ENCODE results near the gene TBC1D22A.
"Not testable (repeated sequence)": the region's sequence is repeated elsewhere in the genome, so short reads cannot be mapped to it uniquely, and the experiment has no call there.

TBC1D22A gene

GRCh38 chr22:46813816-46814597 is 51.6 kb downstream of the TBC1D22A start:
- DNase-seq (ENCODE audit: low spot score) = no peak

DNA sequence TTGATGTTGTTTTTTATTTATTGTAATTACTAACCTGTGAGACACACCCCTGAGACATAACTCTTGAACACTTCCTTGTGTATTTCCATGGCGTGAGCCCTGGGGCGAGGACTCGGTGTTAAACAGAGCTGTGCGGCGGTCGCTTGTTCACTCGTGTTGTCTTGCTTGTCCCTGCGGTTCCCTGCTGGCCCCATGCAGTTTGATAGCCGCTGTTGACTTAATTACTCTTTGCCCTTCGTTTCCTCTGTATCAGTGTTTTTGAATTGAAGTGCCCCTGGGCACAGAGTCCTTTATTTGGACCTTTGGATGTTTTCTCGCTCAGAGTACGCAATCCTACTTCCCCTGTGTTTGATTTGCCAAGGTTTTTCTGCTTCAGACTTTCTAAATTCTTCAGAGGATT is 52.7 kb downstream of the TBC1D22A start:
- DNase-seq (ENCODE audit: low spot score) = no peak

DNA sequence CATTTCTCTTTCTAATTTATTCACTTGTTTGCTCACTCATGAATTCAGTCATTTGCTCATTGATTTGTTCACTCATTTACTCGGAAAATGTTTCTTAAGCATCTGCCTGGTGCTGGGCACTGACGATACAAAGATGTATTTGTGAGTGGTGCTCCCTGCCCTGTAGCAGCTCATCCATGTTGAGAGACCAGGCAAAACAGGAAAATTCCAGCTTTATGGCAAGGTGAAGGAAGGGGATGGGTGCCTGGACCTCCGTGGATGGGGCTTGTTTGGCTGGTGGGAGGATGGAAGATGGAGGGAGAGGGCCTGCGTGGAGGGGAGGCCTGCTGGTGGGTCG is 53.1 kb downstream of the TBC1D22A start:
- DNase-seq (ENCODE audit: low spot score) = no peak

GRCh38 chr22:46815896-46816731 is 53.7 kb downstream of the TBC1D22A start:
- no peak for DNase-seq (ENCODE audit: low spot score)

DNA sequence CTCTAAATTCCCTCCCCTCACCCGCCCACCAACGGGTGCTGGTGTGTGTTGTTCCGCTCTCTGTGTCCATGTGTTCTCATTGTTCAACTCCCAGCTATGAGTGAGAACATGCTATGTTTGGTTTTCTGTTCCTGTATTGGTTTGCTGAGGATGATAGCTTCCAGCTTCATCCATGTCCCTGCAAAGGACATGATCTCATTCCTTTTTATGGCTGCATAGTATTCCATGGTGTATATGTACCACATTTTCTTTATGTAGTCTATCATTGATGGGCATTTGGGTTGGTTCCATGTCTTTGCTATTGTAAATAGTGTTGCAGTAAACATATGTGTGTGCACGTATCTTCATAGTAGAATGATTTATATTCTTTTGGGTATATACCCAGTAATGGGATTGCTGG is 54.9 kb downstream of the TBC1D22A start:
- not testable (repeated sequence) for DNase-seq (ENCODE audit: low spot score)

DNA sequence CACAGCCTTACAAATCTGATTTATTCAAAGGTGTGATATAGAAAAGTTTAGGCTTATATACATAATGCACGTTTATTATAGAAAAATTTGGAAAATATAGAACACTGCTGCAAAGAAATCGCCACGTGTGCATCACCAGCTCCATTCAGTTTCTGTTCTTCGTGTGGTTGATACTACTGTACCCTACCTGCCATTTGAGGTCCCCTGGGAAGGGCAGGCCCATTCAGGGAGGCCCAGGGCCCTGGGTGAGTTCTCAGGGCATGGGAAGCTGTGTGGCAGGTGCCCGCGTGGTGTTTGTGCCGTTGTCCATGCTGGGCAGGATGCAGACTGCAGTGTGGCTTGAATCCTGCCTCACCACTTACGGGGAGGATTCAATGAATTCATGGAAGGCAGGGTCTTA is 60.8 kb downstream of the TBC1D22A start:
- DNase-seq (ENCODE audit: low spot score) = no peak

DNA sequence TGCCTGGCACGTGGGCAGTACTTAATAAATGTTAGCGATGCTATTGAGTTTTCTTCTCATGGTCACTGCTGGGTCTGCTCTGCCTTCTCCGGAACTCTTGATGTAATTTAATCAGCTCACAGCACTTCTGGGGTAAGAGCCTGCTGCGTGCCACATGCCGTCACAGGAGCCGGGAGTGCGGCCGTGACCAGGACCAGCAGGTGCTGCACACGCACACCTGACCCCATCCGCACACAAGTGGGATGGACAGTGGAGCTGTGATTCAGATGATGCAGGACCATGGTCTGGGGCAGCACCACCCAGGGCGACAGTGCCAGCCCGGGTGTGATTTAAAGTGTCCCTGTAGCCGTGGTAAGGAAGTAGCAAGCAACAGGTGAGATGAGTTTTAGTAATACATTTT is 61.2 kb downstream of the TBC1D22A start:
- no peak for DNase-seq (ENCODE audit: low spot score)

- no peak for DNase-seq (ENCODE audit: low spot score)
These were observed 62.0 kb downstream of the TBC1D22A start for GRCh38 chr22:46824344-46824909.

DNA sequence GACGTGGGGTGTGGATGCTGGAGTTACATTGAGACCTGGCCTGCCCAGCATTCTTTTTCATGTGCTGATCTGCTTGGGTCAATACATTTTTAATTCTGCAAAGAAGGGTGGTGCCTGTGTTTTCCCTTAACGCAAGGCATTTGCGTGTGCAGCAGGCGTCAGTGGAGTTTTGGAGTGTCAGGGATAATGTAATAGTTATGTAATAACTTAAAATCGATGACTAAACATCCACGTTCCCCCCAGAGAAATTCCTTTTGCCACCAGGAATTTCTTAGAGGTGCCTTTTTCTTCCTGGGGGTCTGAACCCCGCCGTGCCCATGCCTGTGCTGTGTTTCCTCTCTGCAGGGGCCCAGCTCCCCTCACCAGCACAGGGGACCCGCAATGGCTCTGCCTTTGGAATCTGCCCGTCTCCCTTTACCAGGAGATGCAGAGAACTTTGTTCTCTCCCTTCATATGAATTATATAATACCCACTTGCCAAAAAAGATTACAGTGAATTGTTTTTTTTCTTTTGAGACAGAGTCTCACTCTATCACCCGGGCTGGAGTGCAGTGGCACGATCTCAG is 62.6 kb downstream of the TBC1D22A start:
- no peak for DNase-seq (ENCODE audit: low spot score)

DNA sequence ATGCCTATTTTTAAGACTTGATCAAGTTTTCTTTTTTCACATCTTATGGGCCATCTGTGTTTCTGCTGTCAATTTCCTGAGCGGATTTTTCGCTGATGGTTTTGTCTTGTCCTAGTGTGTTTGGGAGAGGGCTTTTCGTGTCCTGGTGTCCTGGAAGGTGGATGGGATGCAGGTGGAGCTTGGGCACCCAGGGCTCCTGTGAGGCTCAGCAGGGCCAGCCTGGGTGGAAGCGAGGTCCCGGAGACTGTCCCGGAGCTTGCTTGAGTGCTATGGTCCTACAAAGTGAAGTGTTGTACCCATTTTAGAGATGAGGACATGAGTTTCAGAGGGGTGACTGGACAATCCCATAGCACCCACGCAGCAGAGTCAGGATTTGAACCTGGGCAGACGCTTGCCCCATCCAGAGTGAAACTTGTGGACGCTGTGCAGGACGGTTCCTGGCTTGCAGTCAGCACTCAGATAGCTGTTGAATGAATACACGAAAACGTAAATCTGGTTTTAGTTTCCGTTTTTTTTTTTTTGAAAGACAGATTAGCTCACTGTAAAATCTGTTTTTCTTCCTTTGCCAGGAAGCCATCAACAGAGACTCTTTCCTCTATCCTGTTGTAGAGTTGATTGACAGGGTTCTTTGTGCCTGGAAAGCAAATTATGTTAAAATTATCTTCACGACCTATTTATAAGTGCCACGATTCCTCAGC is 64.1 kb downstream of the TBC1D22A start:
- DNase-seq (ENCODE audit: low spot score) = no peak

DNA sequence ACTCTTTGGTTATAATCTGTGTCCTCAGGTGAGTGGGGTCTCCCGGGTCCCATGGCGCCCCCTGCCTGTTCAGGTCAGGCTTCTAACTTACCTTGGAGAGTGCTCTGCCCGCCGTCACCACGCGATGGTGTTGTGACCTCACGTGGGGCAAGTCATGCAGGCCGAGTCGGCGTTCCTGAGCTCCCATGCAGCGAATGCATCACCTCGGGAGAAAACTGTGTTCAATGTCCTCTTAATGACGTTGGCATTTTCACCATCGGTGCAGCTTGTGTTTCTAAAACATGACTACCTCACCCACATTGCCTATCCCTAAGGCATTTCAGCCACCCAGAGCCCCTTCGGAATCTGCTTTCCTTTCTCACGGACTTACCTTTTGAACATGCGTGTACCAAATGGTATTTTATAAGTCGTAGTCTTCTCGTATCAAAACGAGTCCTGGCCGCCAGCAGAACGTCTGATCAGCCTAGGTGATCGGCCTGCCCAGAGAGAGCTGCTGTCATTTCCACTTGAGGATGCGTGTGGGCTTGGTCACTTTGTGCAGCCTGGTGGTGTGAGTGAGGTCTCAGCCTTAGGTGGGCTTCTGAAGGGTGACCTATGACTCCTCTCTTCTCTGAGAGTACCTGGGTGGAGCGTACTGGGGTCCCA is 64.8 kb downstream of the TBC1D22A start:
- DNase-seq (ENCODE audit: low spot score) = no peak

DNA sequence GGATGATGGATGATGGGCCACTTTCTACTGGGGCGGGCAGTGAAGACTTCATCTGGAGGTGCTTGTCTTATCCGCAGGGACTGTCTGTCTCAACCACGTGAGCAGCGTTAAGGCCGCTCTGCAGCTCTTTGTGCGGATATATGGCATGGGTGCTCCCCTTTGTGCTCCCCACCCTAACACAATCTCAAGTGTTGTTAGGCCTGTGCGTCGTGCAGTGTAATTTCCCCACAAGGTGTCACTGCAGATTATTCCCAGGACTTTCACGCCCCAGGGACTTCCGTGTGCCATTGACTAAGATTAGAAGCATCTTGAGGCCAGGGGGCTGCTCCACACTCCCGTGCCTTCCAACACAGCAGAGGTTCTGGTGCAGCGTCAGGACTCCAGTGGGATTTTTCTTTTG is 65.3 kb downstream of the TBC1D22A start:
- no peak for DNase-seq (ENCODE audit: low spot score)

DNA sequence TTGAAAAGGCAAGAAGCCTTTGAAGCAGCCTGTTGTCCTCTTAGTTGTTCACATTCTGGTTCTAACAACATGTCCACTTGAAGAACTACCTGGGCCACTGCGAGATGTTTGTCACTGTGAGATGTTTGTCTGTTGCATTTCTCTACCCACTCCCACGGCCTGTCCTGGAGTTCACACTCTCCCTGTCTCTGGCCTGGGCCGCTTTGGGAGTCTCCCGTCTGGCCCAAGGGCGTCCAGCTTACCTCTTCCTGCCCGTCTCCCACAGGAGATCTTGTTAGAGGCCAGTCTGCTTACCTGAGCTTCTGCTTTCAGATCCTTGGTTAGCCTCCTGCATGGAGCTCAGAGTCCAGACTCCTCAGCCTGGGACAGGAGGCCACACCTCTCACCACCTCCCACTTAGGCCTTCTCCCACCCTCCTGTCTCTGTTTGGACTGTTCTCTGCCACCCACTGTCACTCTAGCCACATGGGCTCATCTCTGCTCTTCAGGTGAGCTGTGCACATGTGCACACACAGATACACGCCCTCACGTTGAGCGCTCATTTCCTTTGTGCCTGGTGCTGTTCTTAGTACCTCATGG is 66.0 kb downstream of the TBC1D22A start:
- DNase-seq (ENCODE audit: low spot score) = peak; percentile 31

- DNase-seq (ENCODE audit: low spot score) = peak; percentile 87
These were observed 66.9 kb downstream of the TBC1D22A start for GRCh38 chr22:46829117-46829891.

DNA sequence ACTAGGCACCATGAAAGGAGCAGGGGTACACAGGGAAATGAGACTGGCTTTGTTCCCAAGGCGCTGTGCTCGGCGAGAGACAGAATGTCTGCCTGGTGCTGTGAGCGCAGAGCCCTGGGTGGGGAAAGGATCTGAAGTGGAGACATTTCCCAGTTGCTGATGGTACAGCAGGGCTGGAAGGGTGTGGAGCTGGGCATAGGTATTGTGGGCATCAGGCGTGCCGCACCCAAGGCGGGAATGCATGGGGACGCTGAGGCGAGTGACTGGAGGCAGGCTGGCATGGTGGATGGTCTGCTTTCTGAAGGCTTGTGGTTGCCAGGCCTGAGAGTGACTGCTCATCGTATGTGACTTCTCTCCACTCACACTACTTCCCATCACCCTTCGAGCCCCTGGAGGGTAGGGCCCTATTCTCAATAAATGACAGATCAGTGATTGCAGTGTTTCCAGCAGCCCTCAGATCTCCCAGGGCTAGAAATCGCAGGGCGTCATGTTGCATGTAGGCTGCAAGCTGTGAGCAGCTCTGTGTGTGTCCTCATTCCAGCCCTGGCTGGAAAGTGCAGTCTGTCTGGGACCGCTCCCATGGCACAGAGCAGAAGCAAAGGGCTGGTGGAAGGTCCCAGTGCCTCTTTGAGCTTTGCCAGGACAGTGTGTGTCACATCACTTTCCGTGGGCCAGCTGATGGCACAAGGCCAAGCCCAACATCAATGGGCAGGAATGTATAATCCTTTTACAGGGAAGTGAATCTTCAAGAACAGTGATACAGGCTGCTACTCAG is 67.7 kb downstream of the TBC1D22A start:
- peak; percentile 91 for DNase-seq (ENCODE audit: low spot score)

DNA sequence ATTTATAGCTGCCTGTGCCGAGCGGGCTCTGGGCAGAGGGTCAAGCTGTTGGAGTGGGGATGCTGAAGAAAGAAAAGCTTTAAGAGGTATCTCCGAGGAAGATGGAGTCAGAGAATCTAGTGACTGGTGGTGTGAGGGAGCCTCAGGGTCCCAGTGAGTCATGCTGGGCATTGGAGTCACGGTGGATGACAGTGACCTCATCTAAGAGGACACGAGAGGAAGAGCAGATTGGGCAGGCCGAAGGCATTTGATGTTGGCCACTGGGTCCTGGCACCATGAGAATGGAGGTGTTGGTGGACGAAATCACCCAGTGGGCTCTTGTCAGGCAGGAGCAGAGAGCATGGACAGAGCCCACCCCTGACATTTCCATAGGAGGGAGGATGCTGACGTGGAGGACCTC is 68.4 kb downstream of the TBC1D22A start:
- peak; percentile 20 for DNase-seq (ENCODE audit: low spot score)

GRCh38 chr22:46833228-46833627 is 70.8 kb downstream of the TBC1D22A start:
- no peak for DNase-seq (ENCODE audit: low spot score)

DNA sequence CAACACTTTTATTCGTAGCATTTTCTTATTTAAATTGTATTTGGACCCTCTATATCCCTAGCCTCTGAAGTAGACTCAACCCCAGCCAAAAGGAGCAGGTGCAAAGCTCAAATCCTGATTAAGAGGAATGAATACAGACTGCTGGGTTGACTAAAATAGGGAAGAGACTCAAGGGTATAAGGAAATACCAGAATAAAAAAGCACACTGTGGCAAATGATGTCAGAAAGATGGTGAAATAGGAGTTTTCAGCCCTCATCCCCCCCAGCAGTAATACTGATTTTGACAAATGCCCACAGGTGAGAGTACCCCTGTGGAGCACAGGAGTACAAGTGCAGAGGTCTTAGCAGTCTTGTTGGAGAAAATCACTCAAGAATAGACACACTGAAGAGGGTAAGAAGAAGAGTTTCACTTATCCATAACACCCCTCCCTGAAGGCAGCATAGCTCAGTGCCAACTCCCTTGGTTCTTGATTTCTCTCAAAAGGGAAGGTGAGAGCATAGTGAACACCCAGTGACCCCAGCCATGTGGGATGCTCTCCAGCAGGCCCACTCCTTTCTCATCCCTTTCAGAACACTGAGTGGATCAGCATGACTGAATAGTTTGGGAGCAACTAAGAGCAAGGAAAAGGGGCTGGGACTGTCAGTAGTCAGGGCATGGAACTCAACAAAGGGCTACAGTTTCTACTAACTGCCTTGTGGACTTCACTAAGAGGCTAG is 71.7 kb downstream of the TBC1D22A start:
- DNase-seq (ENCODE audit: low spot score) = no peak

GRCh38 chr22:46835288-46835687 is 72.8 kb downstream of the TBC1D22A start:
- no peak for DNase-seq (ENCODE audit: low spot score)
